ENCODE measurements around the gene ROBO1. TPM values are rescaled to one million over a fixed set of nuclear protein-coding genes. Genes with fewer than 3 reads are reported as not detected.

Gene ROBO1
- total RNA-seq, 1 donor from 2014 or later = 71.7 TPM

- H3K4me2 ChIP-seq (ENCODE audit: low read length) = no peak overlapping the region
- no peak for DNase-seq (ENCODE audit: low read depth)
- H3K9me3 Mint-ChIP-seq (ENCODE audit: unreplicated experiment) = peaks cover under 1% of the 10 kb centered on the region
- H3K36me3 ChIP-seq (ENCODE audit: insufficient read depth, low read length) = no peaks in the 10 kb centered on the region
- H3K27ac ChIP-seq (ENCODE audit: low read depth, low read length) = no peak overlapping the region
- H3K4me3 ChIP-seq (ENCODE audit: insufficient read depth, low read depth, low read length) = no peak overlapping the region
- TF ChIP-seq EZH2 (IDR thresholded peaks at IDR 0.05; ENCODE audit: insufficient read depth, low read length) (no peak), CTCF (IDR thresholded peaks at IDR 0.05; ENCODE audit: insufficient read depth, low read depth, low read length) (no peak)
- FAIRE-seq = no peak
- no peaks in the 10 kb centered on the region for H3K27me3 ChIP-seq (ENCODE audit: insufficient read depth, low read length)
- H3K4me1 ChIP-seq (ENCODE audit: insufficient read depth, low read length) = peaks cover 6% of the 10 kb centered on the region
- no peak overlapping the region for H3K9ac ChIP-seq (ENCODE audit: low read length)
- no peaks in the 10 kb centered on the region for H4K20me1 ChIP-seq (ENCODE audit: insufficient read depth, low read length)
- H3K4me1 Mint-ChIP-seq (ENCODE audit: low read depth, unreplicated experiment) = peaks cover 8% of the 10 kb centered on the region
- no peak overlapping the region for H3K4me3 Mint-ChIP-seq (ENCODE audit: unreplicated experiment)
- no peaks in the 10 kb centered on the region for H3K9me3 ChIP-seq (ENCODE audit: insufficient read depth, low read depth, low read length)
- H3K36me3 Mint-ChIP-seq (ENCODE audit: low read depth, unreplicated experiment) = no peaks in the 10 kb centered on the region
- H3K27me3 Mint-ChIP-seq (ENCODE audit: low read depth, unreplicated experiment) = no peaks in the 10 kb centered on the region
- no peak overlapping the region for H3K27ac Mint-ChIP-seq (ENCODE audit: unreplicated experiment)
- no peak overlapping the region for H2AFZ ChIP-seq (ENCODE audit: low read depth, low read length)
- no peaks in the 10 kb centered on the region for H3K79me2 ChIP-seq (ENCODE audit: insufficient read depth, low read length)
These were observed 161.4 kb downstream of the ROBO1 start for GRCh38 chr3:79606414-79606813.

- H3K36me3 ChIP-seq (ENCODE audit: insufficient read depth, low read length) = no peaks in the 10 kb centered on the region
- Mint-ChIP-seq H3K36me3 (ENCODE audit: low read depth, unreplicated experiment) (no peaks in the 10 kb centered on the region), H3K27ac (ENCODE audit: unreplicated experiment) (no peak overlapping the region), H3K27me3 (ENCODE audit: low read depth, unreplicated experiment) (no peaks in the 10 kb centered on the region), H3K4me1 (ENCODE audit: low read depth, unreplicated experiment) (peaks cover 8% of the 10 kb centered on the region), H3K4me3 (ENCODE audit: unreplicated experiment) (no peak overlapping the region), H3K9me3 (ENCODE audit: unreplicated experiment) (no peaks in the 10 kb centered on the region)
- TF ChIP-seq EZH2 (IDR thresholded peaks at IDR 0.05; ENCODE audit: insufficient read depth, low read length) = no peak
- TF ChIP-seq CTCF (IDR thresholded peaks at IDR 0.05; ENCODE audit: insufficient read depth, low read depth, low read length) = no peak
- H4K20me1 ChIP-seq (ENCODE audit: insufficient read depth, low read length) = no peaks in the 10 kb centered on the region
- H3K9ac ChIP-seq (ENCODE audit: low read length) = no peak overlapping the region
- peak overlapping the region; percentile 6 for H3K4me2 ChIP-seq (ENCODE audit: low read length)
- H3K27me3 ChIP-seq (ENCODE audit: insufficient read depth, low read length) = no peaks in the 10 kb centered on the region
- peaks cover 6% of the 10 kb centered on the region for H3K4me1 ChIP-seq (ENCODE audit: insufficient read depth, low read length)
- no peak overlapping the region for H3K27ac ChIP-seq (ENCODE audit: low read depth, low read length)
- no peaks in the 10 kb centered on the region for H3K9me3 ChIP-seq (ENCODE audit: insufficient read depth, low read depth, low read length)
- DNase-seq (ENCODE audit: low read depth) (peak; percentile 70), FAIRE-seq (no peak)
- H3K4me3 ChIP-seq (ENCODE audit: insufficient read depth, low read depth, low read length) = no peak overlapping the region
- no peaks in the 10 kb centered on the region for H3K79me2 ChIP-seq (ENCODE audit: insufficient read depth, low read length)
- H2AFZ ChIP-seq (ENCODE audit: low read depth, low read length) = no peak overlapping the region
These were observed 163.1 kb downstream of the ROBO1 start for GRCh38 chr3:79604681-79605080.

GRCh38 chr3:79602385-79602784 lies 165.4 kb downstream of the ROBO1 start:
- Mint-ChIP-seq H3K27ac (ENCODE audit: unreplicated experiment) (no peak overlapping the region), H3K36me3 (ENCODE audit: low read depth, unreplicated experiment) (no peaks in the 10 kb centered on the region), H3K4me1 (ENCODE audit: low read depth, unreplicated experiment) (peaks cover 11% of the 10 kb centered on the region), H3K27me3 (ENCODE audit: low read depth, unreplicated experiment) (no peaks in the 10 kb centered on the region), H3K4me3 (ENCODE audit: unreplicated experiment) (no peak overlapping the region), H3K9me3 (ENCODE audit: unreplicated experiment) (no peaks in the 10 kb centered on the region)
- Histone ChIP-seq H3K4me3 (ENCODE audit: insufficient read depth, low read depth, low read length) (no peak overlapping the region), H3K9ac (ENCODE audit: low read length) (no peak overlapping the region), H3K27me3 (ENCODE audit: insufficient read depth, low read length) (no peaks in the 10 kb centered on the region), H4K20me1 (ENCODE audit: insufficient read depth, low read length) (no peaks in the 10 kb centered on the region), H3K79me2 (ENCODE audit: insufficient read depth, low read length) (no peaks in the 10 kb centered on the region), H3K36me3 (ENCODE audit: insufficient read depth, low read length) (no peaks in the 10 kb centered on the region), H3K27ac (ENCODE audit: low read depth, low read length) (no peak overlapping the region), H3K4me1 (ENCODE audit: insufficient read depth, low read length) (peaks cover 6% of the 10 kb centered on the region), H3K9me3 (ENCODE audit: insufficient read depth, low read depth, low read length) (no peaks in the 10 kb centered on the region), H2AFZ (ENCODE audit: low read depth, low read length) (no peak overlapping the region), H3K4me2 (ENCODE audit: low read length) (no peak overlapping the region)
- no peak for DNase-seq (ENCODE audit: low read depth)
- FAIRE-seq = no peak
- no peak for TF ChIP-seq EZH2 (IDR thresholded peaks at IDR 0.05; ENCODE audit: insufficient read depth, low read length)
